Lower leg skin (tissue), 3 donors: ENCODE results near the gene SLC25A27.

Experiments used
- CTCF ChIP-seq, 3 donors: fragments of 450-650 bp; IDR thresholded peaks; one replicate each; pipeline ENCODE4 v1.5.1; 2016; ENCODE audit warnings: antibody characterized with exemption in 3 of 3, mild to moderate bottlenecking in 3 of 3, moderate library complexity in 2 of 3
- POLR2A ChIP-seq, 2 donors: fragments of 450-650 bp; IDR thresholded peaks; one replicate each; pipeline ENCODE4 v1.6.1; 2016 to 2017; ENCODE audit warnings: antibody characterized with exemption in 2 of 2, mild to moderate bottlenecking in 1 of 2, moderate library complexity in 1 of 2

- TF ChIP-seq POLR2A (IDR thresholded peaks at IDR 0.05) (no peak), CTCF (IDR thresholded peaks at IDR 0.05) (no peak)
These were observed 14.6 kb downstream of the SLC25A27 start for GRCh38 chr6:46667377-46667776.
